ENCODE results near the gene NOBOX.

DNA sequence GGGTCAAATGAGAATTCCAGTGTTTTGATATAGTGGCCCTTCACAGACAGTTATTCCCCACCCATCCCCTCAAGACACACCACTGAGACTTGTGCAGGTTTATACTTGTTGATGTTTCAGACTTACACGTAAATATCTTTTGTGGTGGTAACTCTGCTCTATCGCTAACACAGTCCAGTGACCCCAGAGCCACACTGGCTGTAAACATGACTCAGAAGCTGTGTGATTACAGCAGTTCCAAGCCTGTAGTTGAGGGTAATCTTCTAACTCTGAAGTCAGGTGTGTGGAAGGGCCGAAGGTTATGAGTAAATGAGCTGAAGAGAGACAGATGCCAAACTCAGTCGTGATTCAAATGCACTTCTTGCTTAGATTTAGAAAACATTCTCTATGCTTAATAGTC is 19.4 kb downstream of the NOBOX start:
- TF ChIP-seq, protein P1, sequence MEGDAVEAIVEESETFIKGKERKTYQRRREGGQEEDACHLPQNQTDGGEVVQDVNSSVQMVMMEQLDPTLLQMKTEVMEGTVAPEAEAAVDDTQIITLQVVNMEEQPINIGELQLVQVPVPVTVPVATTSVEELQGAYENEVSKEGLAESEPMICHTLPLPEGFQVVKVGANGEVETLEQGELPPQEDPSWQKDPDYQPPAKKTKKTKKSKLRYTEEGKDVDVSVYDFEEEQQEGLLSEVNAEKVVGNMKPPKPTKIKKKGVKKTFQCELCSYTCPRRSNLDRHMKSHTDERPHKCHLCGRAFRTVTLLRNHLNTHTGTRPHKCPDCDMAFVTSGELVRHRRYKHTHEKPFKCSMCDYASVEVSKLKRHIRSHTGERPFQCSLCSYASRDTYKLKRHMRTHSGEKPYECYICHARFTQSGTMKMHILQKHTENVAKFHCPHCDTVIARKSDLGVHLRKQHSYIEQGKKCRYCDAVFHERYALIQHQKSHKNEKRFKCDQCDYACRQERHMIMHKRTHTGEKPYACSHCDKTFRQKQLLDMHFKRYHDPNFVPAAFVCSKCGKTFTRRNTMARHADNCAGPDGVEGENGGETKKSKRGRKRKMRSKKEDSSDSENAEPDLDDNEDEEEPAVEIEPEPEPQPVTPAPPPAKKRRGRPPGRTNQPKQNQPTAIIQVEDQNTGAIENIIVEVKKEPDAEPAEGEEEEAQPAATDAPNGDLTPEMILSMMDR (IDR thresholded peaks at IDR 0.05; ENCODE audit: low read depth, low read length, poor library complexity, severe bottlenecking): no peak
- TF ChIP-seq EZH2phosphoT487 (IDR thresholded peaks at IDR 0.05; ENCODE audit: borderline replicate concordance, low read length): no peak

Data from DOHH2 (cell line).